GM12801 (cell line): ENCODE results near the gene MACROD2.

Experiments
- CTCF ChIP-seq: IDR thresholded peaks from one replicate; pipeline ENCODE4 v1.5.1; 2011; ENCODE audit warnings: control low read depth; ENCODE audit not compliant: insufficient read length; ENCODE audit errors: extremely low read depth

The MACROD2 gene

GRCh38 chr20:15091421-15092037 lies 1096.2 kb downstream of the MACROD2 start:
- no peak for TF ChIP-seq CTCF

GRCh38 chr20:15098351-15098750 lies 1103.0 kb downstream of the MACROD2 start:
- no peak for TF ChIP-seq CTCF

GRCh38 chr20:15099130-15099529 lies 1103.8 kb downstream of the MACROD2 start:
- TF ChIP-seq CTCF = no peak

GRCh38 chr20:15100506-15101160 lies 1105.3 kb downstream of the MACROD2 start:
- no peak for TF ChIP-seq CTCF

GRCh38 chr20:15107931-15108330 lies 1112.6 kb downstream of the MACROD2 start:
- no peak for TF ChIP-seq CTCF

- TF ChIP-seq CTCF = no peak
These were observed 1114.2 kb downstream of the MACROD2 start for GRCh38 chr20:15109494-15109893.

GRCh38 chr20:15111654-15112053 lies 1116.3 kb downstream of the MACROD2 start:
- no peak for TF ChIP-seq CTCF
